HEK293 (cell line): Measurements from ENCODE around the gene RALGAPA2.

Source experiments
- CTCF ChIA-PET: fragments of 350-600 bp; formaldehyde crosslinking; extraction: SDS; loops from one replicate; lab custom pipeline; 2021; ENCODE audit warnings: antibody characterized with exemption; lab: Yijun Ruan, JAX
- POLR2A ChIA-PET: fragments of 300-600 bp; formaldehyde crosslinking; extraction: SDS; loops from one replicate; lab custom pipeline; 2020; ENCODE audit warnings: antibody characterized with exemption, inconsistent platforms; lab: Yijun Ruan, JAX
- H3K27ac ChIP-seq: fragments of 200-500 bp; sonication (Bioruptor generic); 2 replicates; pipeline ENCODE4 v1.5.1; 2014; ENCODE audit warnings: low read depth, low read length, control low read depth, inconsistent platforms; ENCODE audit errors: extremely low read depth
- H3K36me3 ChIP-seq, 2 experiments: fragments of 200-500 bp in 1 of 2; sonication (Bioruptor generic) in 1 of 2; 1 replicate in 1 of 2; 2 replicates in 1 of 2; pipeline ENCODE4 v1.5.1; 2014 to 2017; ENCODE audit warnings: inconsistent platforms in 2 of 2, low read length in 2 of 2; ENCODE audit not compliant: control insufficient read depth in 2 of 2, insufficient read depth in 1 of 2
- H3K4me1 ChIP-seq: fragments of 200-500 bp; sonication (Bioruptor generic); 2 replicates; pipeline ENCODE4 v1.5.1; 2014; ENCODE audit warnings: mild to moderate bottlenecking, low read length, inconsistent platforms; ENCODE audit not compliant: control insufficient read depth, insufficient read depth
- H3K4me3 ChIP-seq: 2 replicates; pipeline ENCODE4 v1.5.1; 2011; ENCODE audit warnings: low read depth, mild to moderate bottlenecking, control low read depth, low read length, moderate library complexity
- H3K9me3 ChIP-seq: fragments of 200-500 bp; sonication (Bioruptor generic); 2 replicates; pipeline ENCODE4 v1.5.1; 2014; ENCODE audit warnings: low read depth, low read length, inconsistent platforms; ENCODE audit not compliant: control insufficient read depth, insufficient read depth
- FEZF1 ChIP-seq: fragments of 450-650 bp; formaldehyde crosslinking; IDR thresholded peaks from 2 replicates; pipeline ENCODE4 v1.5.1; 2016; ENCODE audit warnings: missing biosample characterization, missing genetic modification characterization
- KLF7 ChIP-seq: fragments of 450-650 bp; formaldehyde crosslinking; IDR thresholded peaks from 2 replicates; pipeline ENCODE4 v1.5.1; 2016; ENCODE audit warnings: missing biosample characterization, missing genetic modification characterization, borderline replicate concordance
- PRDM1 ChIP-seq: fragments of 450-650 bp; formaldehyde crosslinking; IDR thresholded peaks from 2 replicates; pipeline ENCODE4; 2016; ENCODE audit warnings: missing biosample characterization, missing genetic modification characterization
- PRDM4 ChIP-seq: fragments of 450-650 bp; formaldehyde crosslinking; IDR thresholded peaks from 2 replicates; pipeline ENCODE4 v1.5.1; 2017; ENCODE audit warnings: missing biosample characterization, missing genetic modification characterization
- SP3 ChIP-seq: fragments of 450-650 bp; formaldehyde crosslinking; IDR thresholded peaks from 2 replicates; pipeline ENCODE4 v1.5.1; 2016; ENCODE audit warnings: missing biosample characterization, missing genetic modification characterization
- TCF7L2 ChIP-seq: IDR thresholded peaks from 2 replicates; pipeline ENCODE4 v1.6.1; 2011; ENCODE audit warnings: low read depth, mild to moderate bottlenecking, inconsistent platforms, low read length, moderate library complexity, borderline replicate concordance
- TRIM28 ChIP-seq: IDR thresholded peaks from 2 replicates; pipeline ENCODE4 v1.6.1; 2011; ENCODE audit warnings: low read length, control low read depth, borderline replicate concordance
- ZBTB21 ChIP-seq: fragments of 450-650 bp; formaldehyde crosslinking; IDR thresholded peaks from 2 replicates; pipeline ENCODE4 v1.5.1; 2017; ENCODE audit warnings: missing biosample characterization, missing genetic modification characterization
- ZBTB26 ChIP-seq: fragments of 450-650 bp; formaldehyde crosslinking; optimal IDR thresholded peaks from 2 replicates; pipeline ENCODE3; 2016; ENCODE audit warnings: missing biosample characterization, mild to moderate bottlenecking, missing genetic modification characterization
- ZBTB8A ChIP-seq: fragments of 450-650 bp; formaldehyde crosslinking; IDR thresholded peaks from 2 replicates; pipeline ENCODE4 v1.5.1; 2016; ENCODE audit warnings: missing biosample characterization, missing genetic modification characterization
- ZFP41 ChIP-seq: fragments of 450-650 bp; formaldehyde crosslinking; IDR thresholded peaks from 2 replicates; pipeline ENCODE4 v1.5.1; 2016; ENCODE audit warnings: missing biosample characterization, missing genetic modification characterization, borderline replicate concordance
- ZFP69B ChIP-seq: fragments of 450-650 bp; formaldehyde crosslinking; IDR thresholded peaks from 2 replicates; pipeline ENCODE4 v1.5.1; 2016; ENCODE audit warnings: missing biosample characterization, missing genetic modification characterization
- ZNF302 ChIP-seq: fragments of 450-650 bp; formaldehyde crosslinking; IDR thresholded peaks from 2 replicates; pipeline ENCODE4 v1.5.1; 2016; ENCODE audit warnings: missing biosample characterization, missing genetic modification characterization, low read depth
- ZNF404 ChIP-seq: fragments of 450-650 bp; formaldehyde crosslinking; IDR thresholded peaks from 2 replicates; pipeline ENCODE4 v1.5.1; 2017; ENCODE audit warnings: missing biosample characterization, missing genetic modification characterization
- ZNF426 ChIP-seq: fragments of 450-650 bp; formaldehyde crosslinking; IDR thresholded peaks from 2 replicates; pipeline ENCODE4 v1.5.1; 2017; ENCODE audit warnings: missing biosample characterization, missing genetic modification characterization, mild to moderate bottlenecking, inconsistent platforms, moderate library complexity
- ZNF433 ChIP-seq: fragments of 450-650 bp; formaldehyde crosslinking; IDR thresholded peaks from 2 replicates; pipeline ENCODE4 v1.5.1; 2016; ENCODE audit warnings: missing biosample characterization, missing genetic modification characterization, low read depth
- ZNF488 ChIP-seq: fragments of 450-650 bp; formaldehyde crosslinking; IDR thresholded peaks from 2 replicates; pipeline ENCODE4 v1.5.1; 2016; ENCODE audit warnings: missing biosample characterization, missing genetic modification characterization
- ZNF555 ChIP-seq: fragments of 450-650 bp; formaldehyde crosslinking; conservative IDR thresholded peaks from 2 replicates; pipeline ENCODE4 v1.5.1; 2017; ENCODE audit warnings: missing biosample characterization, mild to moderate bottlenecking, missing genetic modification characterization, inconsistent platforms
- ZNF623 ChIP-seq: fragments of 450-650 bp; formaldehyde crosslinking; IDR thresholded peaks from 2 replicates; pipeline ENCODE4 v1.5.1; 2016; ENCODE audit warnings: missing biosample characterization, missing genetic modification characterization
- ZNF704 ChIP-seq: fragments of 450-650 bp; formaldehyde crosslinking; IDR thresholded peaks from 2 replicates; pipeline ENCODE4 v1.5.1; 2016; ENCODE audit warnings: missing biosample characterization, missing genetic modification characterization
- ZNF76 ChIP-seq: fragments of 450-650 bp; formaldehyde crosslinking; IDR thresholded peaks from 2 replicates; pipeline ENCODE4; 2016; ENCODE audit warnings: low read depth, missing biosample characterization, missing genetic modification characterization, borderline replicate concordance
- ZNF830 ChIP-seq: fragments of 450-650 bp; IDR thresholded peaks from 2 replicates; pipeline ENCODE4 v1.5.0; 2018; ENCODE audit warnings: missing biosample characterization, missing genetic modification characterization, low read depth, mild to moderate bottlenecking, moderate library complexity
- ZSCAN16 ChIP-seq: fragments of 450-650 bp; formaldehyde crosslinking; IDR thresholded peaks from 2 replicates; pipeline ENCODE4 v1.5.1; 2016; ENCODE audit warnings: missing biosample characterization, missing genetic modification characterization

RALGAPA2 gene

GRCh38 chr20:20680991-20681508 lies 31.4 kb downstream of the RALGAPA2 start:
- Histone ChIP-seq H3K36me3 (no peaks in the 10 kb centered on the region), H3K4me1 (no peaks in the 10 kb centered on the region), H3K9me3 (no peaks in the 10 kb centered on the region), H3K4me3 (no peak overlapping the region), H3K27ac (no peak overlapping the region)
- CTCF ChIA-PET = interaction anchor here (0.6 to 0.7 kb wide), 3 partner anchors 26 to 551 kb away, joined by 3 to 7 read pairs (median 4); no protein-coding TSS in a partner anchor
- POLR2A ChIA-PET = no interaction called here
- no peak for TF ChIP-seq ZFP69B (tag by site-specific recombination)
- no peak for TF ChIP-seq ZNF488 (tag by site-specific recombination)
- TF ChIP-seq ZNF76 = no peak
- TF ChIP-seq ZNF830 = no peak
- no peak for TF ChIP-seq ZNF426
- TF ChIP-seq PRDM4 = no peak
- TF ChIP-seq SP3 (tag by site-specific recombination) = no peak
- TF ChIP-seq ZBTB8A = no peak

DNA sequence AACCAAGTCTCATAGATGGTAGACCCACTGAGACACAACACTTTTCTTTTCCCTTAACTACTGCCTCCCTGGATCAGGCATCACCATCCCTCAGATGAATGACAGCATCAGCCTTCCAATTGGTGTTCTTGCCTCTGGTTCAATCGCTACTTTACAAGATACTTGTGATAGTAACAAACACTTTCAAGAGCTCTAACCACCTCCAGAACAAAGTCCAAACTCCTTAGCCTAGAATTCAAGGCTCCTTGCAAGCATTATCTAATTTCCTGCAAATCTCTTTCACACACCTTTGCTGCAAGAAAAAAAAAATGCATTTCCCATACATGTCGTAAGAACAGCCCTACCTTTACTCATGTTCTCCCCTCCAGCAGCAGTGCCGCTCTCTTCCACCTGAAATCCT lies 33.1 kb downstream of the RALGAPA2 start:
- Histone ChIP-seq H3K36me3 (no peaks in the 10 kb centered on the region), H3K27ac (no peak overlapping the region), H3K4me1 (no peaks in the 10 kb centered on the region), H3K4me3 (no peak overlapping the region), H3K9me3 (no peaks in the 10 kb centered on the region)
- CTCF ChIA-PET = no interaction called here
- no peak for TF ChIP-seq TRIM28
- TF ChIP-seq ZNF302 = no peak
- no peak for TF ChIP-seq ZBTB26 (tag by site-specific recombination)
- TF ChIP-seq ZNF404 (tag by site-specific recombination) = no peak
- TF ChIP-seq PRDM1 (tag by site-specific recombination) = no peak
- TF ChIP-seq ZBTB21 (tag by site-specific recombination) = no peak
- TF ChIP-seq KLF7 (tag by site-specific recombination) = no peak
- no peak for TF ChIP-seq ZFP41 (tag by site-specific recombination)
- no peak for TF ChIP-seq FEZF1 (tag by site-specific recombination)
- TF ChIP-seq ZNF433 = no peak
- no peak for TF ChIP-seq ZNF555
- no peak for TF ChIP-seq TCF7L2
- TF ChIP-seq ZSCAN16 (tag by site-specific recombination) = no peak
- no peak for TF ChIP-seq ZNF623 (tag by site-specific recombination)
- no peak for TF ChIP-seq SP3 (tag by site-specific recombination)
- no peak for TF ChIP-seq ZNF704 (tag by site-specific recombination)
- POLR2A ChIA-PET = no interaction called here
